GM13977 (cell line): Measurements from ENCODE around the gene DDX24.

ENCODE experiments used
- DNase-seq: peaks from one replicate; pipeline ENCODE4 v3.0.0; 2012; ENCODE audit warnings: low spot score
- in situ Hi-C: fragments of 300-500 bp; cut with MboI; formaldehyde crosslinking; loops from one replicate; pipeline ENCODE4 v1.12.0; 2022; ENCODE audit warnings: low sequenced_read_pairs, low pct_unique_long_range_greater_than_20kb, mixed read lengths, inconsistent platforms; ENCODE audit not compliant: unreplicated experiment
- TF ChIP-seq, protein P1 (sequence below): IDR thresholded peaks from 2 replicates; pipeline ENCODE4 v1.5.1; 2012; ENCODE audit warnings: mild to moderate bottlenecking, control low read depth; ENCODE audit not compliant: insufficient read depth; ENCODE audit errors: extremely low read depth, missing control alignments

The DDX24 gene

DNA sequence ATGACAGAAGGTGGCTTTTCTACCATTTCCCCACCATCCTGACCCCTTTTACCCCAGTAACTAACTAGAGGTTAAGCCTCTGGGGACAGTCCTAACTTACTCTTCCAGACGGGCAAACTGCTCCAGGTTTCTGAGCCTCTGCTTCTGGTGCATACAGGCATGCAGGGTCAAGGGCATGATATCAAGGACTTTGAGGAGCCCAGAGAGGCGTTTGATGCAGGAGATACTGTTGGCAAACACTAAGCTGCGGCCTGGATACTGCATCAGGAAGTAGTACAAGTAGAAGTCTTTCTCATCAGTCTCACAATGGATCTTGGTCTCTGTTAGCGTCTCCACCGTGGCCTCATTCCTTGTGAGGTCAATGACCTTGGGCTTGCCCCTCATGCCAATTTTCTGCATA is 21.0 kb downstream of the DDX24 start:
- TF ChIP-seq, protein P1, sequence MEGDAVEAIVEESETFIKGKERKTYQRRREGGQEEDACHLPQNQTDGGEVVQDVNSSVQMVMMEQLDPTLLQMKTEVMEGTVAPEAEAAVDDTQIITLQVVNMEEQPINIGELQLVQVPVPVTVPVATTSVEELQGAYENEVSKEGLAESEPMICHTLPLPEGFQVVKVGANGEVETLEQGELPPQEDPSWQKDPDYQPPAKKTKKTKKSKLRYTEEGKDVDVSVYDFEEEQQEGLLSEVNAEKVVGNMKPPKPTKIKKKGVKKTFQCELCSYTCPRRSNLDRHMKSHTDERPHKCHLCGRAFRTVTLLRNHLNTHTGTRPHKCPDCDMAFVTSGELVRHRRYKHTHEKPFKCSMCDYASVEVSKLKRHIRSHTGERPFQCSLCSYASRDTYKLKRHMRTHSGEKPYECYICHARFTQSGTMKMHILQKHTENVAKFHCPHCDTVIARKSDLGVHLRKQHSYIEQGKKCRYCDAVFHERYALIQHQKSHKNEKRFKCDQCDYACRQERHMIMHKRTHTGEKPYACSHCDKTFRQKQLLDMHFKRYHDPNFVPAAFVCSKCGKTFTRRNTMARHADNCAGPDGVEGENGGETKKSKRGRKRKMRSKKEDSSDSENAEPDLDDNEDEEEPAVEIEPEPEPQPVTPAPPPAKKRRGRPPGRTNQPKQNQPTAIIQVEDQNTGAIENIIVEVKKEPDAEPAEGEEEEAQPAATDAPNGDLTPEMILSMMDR = no peak
- DNase-seq = no peak
- in situ Hi-C loops = no loop called here

DNA sequence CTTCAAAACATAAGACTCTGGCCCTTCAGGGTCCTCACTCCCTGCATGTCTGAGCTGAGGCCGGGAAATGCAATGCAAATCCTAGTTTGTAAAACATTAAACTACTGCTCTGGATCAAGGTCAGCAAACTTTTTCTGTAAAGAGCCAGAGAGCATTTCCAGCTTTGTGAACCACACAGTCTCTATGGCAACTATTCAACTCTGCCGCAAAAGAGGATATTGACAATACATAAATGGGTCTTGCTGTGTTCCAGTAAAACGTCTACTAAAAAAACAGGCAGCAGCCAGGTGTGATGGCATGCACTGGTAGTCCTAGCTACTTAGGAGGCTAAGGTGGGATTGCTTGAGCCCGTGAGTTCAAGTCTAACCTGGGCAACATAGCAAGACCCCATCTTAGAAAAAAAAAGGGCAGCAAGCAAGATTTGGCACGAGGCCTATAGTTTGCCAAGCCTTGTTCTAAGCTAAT is 22.3 kb downstream of the DDX24 start:
- in situ Hi-C loops = no loop called here
- DNase-seq = no peak
- TF ChIP-seq, protein P1 = no peak

DNA sequence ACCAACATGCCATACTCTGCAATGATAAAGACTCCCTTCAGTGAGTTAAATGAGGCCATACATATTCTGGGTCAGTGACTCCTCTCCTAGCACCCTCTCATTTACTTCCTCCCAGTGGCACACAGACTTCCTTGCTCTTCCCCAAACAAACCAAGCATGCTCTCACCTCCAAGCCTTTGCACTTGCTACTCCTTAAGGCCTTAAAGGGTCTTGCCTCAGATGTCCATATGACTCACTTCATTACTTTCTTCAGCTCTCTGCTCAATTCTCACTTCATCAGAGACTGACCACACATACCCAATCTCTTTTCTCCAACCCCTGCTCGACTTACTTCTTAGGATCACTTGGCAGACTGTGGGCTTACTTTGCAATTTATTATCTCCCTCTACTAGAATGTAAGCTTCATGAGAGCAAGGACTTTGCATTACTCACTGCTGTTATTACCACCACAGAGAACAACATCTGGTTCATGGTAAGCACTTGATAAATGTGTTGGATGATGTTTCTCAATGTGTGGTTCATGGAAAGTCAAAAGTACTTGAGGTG is 22.8 kb downstream of the DDX24 start:
- TF ChIP-seq, protein P1 = no peak
- in situ Hi-C loops = no loop called here
- DNase-seq = no peak

DNA sequence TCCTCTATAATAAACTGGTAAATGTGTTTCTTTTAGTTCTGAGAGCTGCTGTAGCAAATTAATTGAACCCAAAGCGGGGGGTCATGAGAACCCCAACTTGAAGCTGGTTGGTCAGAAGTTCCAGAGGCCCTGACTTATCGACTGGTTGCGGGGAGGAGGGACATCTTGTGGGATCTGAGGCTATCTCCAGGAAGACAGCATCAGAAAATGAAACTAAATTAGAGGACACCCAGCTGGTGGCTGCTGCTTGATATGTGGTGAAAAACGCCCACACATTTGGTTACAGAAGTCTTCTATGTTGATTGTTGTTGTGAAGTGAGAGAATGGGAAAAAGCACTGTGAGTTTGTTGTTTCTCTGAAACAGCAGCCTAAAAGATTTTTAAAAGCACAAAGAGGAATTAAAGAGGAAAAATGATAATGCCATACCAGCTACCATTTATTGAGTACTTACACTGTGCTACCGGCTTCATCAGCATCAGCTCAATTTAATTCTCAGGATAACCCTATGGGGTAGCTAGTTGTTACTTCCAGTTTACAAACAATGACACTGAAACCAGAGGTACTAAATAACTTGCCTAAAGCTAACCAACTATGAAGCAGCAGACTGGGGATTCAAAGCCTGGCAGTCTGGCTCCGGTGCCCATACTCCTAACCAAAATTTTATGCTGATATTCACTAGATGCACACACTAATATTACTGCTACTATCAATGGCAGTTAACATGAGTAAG is 24.3 kb downstream of the DDX24 start:
- in situ Hi-C loops = no loop called here
- DNase-seq = no peak
- TF ChIP-seq, protein P1 = no peak

DNA sequence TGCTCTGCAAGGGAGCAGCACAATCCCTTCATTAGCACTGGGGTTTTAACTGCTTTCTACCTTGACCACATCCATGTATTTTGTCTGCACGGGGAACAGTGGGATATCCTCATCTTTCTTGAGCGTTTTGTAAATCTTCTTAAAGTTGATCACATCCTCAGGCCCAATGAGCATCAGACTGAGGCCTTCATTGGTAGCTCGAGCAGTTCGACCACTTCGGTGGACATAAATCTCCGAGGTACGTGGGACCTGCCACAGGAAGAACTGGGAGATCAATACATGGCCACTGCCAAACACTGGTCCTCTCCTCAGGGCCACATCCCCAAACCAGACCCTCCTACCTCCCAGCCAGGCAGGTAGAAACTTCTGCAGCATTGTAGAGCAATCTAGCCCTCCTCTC is 26.1 kb downstream of the DDX24 start:
- TF ChIP-seq, protein P1 = no peak
- DNase-seq = no peak
- in situ Hi-C loops = no loop called here

DNA sequence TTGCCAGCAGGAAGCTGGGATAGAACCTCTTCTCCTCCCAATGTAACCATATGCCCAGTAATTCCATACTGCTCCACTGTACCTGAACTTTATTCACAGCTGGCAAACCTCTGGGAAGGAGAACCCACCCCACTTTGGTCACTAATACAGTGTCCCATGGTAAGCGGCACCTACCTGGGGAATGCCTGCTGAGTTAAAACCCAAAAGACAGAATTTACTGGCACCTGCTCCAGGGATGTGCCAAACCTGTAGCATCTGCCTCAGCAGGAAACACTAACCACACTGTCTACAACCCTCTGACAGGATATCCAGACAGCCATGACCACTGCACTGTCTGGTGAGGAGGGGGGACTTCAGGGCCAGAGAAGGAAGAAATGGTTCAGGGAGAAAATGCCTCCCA is 26.6 kb downstream of the DDX24 start:
- DNase-seq = no peak
- TF ChIP-seq, protein P1 = no peak
- in situ Hi-C loops = no loop called here
